Ectodermal cell (in vitro differentiated cells): ENCODE data around the gene CFAP54.

ENCODE experiments used
- H3K27ac ChIP-seq: 2 replicates; pipeline ENCODE4 v1.7.0; 2013; ENCODE audit warnings: mild to moderate bottlenecking, low read depth, low read length; ENCODE audit not compliant: insufficient read depth, poor library complexity, severe bottlenecking
- H3K27me3 ChIP-seq: 2 replicates; pipeline ENCODE4 v1.7.0; 2013; ENCODE audit warnings: mild to moderate bottlenecking, low read length; ENCODE audit not compliant: insufficient read depth, control insufficient read depth, poor library complexity, severe bottlenecking
- H3K36me3 ChIP-seq: one replicate; pipeline ENCODE4 v1.7.0; 2013; ENCODE audit warnings: low read length; ENCODE audit not compliant: control insufficient read depth, insufficient read depth
- H3K4me1 ChIP-seq: one replicate; pipeline ENCODE4 v1.7.0; 2013; ENCODE audit warnings: low read length; ENCODE audit not compliant: control insufficient read depth, insufficient read depth
- H3K4me3 ChIP-seq: 2 replicates; pipeline ENCODE4 v1.7.0; 2013; ENCODE audit warnings: low read depth, low read length, control low read depth; ENCODE audit not compliant: insufficient read depth
- H3K9me3 ChIP-seq: 2 replicates; pipeline ENCODE4 v1.7.0; 2013; ENCODE audit warnings: mild to moderate bottlenecking, low read length, moderate library complexity; ENCODE audit not compliant: control insufficient read depth
- WGBS, 2 experiments: methylation state at CpG; one replicate each; pipeline ENCODE4 v1.1.7; 2013; ENCODE audit warnings: missing lambda C conversion rate in 2 of 2; 5-methylcytosine and 5-hydroxymethylcytosine counted together

The CFAP54 gene

DNA sequence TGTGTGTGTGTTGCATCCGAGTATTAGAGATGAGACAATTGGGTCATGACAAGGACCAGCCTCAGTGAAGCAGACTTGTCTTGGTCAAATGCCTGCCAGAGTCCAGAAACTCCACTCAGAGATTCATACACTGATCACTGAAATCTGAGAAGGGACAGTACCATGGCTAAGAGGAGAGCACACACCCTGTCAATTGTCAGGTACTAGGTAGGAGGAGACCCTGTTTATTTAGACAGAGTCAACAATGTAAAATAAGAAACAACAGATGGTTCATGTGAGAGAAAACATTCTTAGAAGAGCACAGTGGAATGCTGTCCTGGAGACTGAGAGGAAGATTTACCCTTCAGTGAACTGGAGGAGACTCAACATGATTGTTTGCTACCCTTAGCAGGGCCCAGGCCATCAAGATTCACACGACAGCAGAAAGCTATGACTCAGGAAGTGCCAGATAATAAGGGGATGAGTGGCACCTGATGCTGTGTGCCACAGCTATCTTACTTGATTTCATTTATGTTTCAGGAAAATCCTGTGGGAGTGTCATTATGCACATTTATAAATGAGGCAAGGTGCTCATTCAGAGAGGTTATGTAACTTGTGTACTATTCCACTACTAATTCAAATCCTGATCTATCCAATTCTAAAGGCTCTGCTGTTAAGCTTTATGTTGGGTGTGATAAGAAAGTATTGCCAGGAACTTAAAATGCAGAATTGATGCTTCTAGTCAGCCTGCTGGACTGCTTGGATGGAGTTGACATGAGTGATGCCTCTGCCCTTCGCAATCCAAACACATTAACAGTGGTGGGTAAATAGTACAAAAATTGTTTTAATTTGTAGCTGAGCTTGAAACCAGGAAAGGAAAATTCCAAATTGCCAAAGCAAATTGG is 281.1 kb downstream of the CFAP54 start:
- Histone ChIP-seq H3K4me1 (no peaks in the 10 kb centered on the region), H3K4me3 (no peak overlapping the region), H3K27ac (no peak overlapping the region), H3K9me3 (no peaks in the 10 kb centered on the region), H3K27me3 (no peaks in the 10 kb centered on the region), H3K36me3 (no peaks in the 10 kb centered on the region)
- 88% methylated on average over 3 of the region's 3 CpGs for WGBS, 2 experiments

- Histone ChIP-seq H3K4me3 (no peak overlapping the region), H3K27me3 (no peaks in the 10 kb centered on the region), H3K36me3 (no peaks in the 10 kb centered on the region), H3K9me3 (no peaks in the 10 kb centered on the region), H3K27ac (no peak overlapping the region), H3K4me1 (no peaks in the 10 kb centered on the region)
- WGBS, 2 experiments, result 96 to 98% methylated on average over 2 of the region's 2 CpGs
These were observed 283.7 kb downstream of the CFAP54 start for GRCh38 chr12:96773031-96773430.

GRCh38 chr12:96774496-96775256 is 285.3 kb downstream of the CFAP54 start:
- 86% methylated on average over 8 of the region's 9 CpGs for WGBS, 2 experiments
- Histone ChIP-seq H3K9me3 (no peaks in the 10 kb centered on the region), H3K4me3 (no peak overlapping the region), H3K27me3 (no peaks in the 10 kb centered on the region), H3K4me1 (no peaks in the 10 kb centered on the region), H3K27ac (no peak overlapping the region), H3K36me3 (no peaks in the 10 kb centered on the region)

GRCh38 chr12:96776908-96777307 is 287.5 kb downstream of the CFAP54 start:
- H3K4me1 ChIP-seq, result no peaks in the 10 kb centered on the region
- no peaks in the 10 kb centered on the region for H3K9me3 ChIP-seq
- H3K27ac ChIP-seq, result no peak overlapping the region
- no peak overlapping the region for H3K4me3 ChIP-seq
- WGBS, 2 experiments, result 93 to 95% methylated on average over 2 of the region's 2 CpGs
- no peaks in the 10 kb centered on the region for H3K27me3 ChIP-seq
- H3K36me3 ChIP-seq, result no peaks in the 10 kb centered on the region

DNA sequence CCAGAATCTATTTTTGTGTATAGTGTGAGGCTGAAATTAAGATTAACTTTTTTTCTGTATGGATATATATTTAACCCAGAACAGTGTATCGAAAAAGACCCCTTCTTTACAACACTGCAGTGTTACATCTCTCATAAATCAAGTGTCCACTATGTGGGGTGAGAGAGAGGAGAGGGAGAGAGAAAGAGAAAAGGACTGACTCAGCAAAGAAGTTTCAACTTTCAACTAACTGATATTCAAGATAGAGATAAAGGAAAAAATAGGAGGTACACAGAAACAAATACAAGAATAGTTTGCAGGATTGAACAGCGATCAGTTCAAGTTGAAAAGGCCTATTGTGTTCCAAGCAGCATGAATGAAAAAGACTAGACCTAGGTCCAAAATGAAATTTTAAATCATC is 291.0 kb downstream of the CFAP54 start:
- Histone ChIP-seq H3K36me3 (no peaks in the 10 kb centered on the region), H3K27me3 (no peaks in the 10 kb centered on the region), H3K9me3 (no peaks in the 10 kb centered on the region), H3K4me3 (no peak overlapping the region), H3K4me1 (no peaks in the 10 kb centered on the region), H3K27ac (no peak overlapping the region)
- WGBS, 2 experiments, result 97 to 100% methylated on average over 1 of the region's 2 CpGs

DNA sequence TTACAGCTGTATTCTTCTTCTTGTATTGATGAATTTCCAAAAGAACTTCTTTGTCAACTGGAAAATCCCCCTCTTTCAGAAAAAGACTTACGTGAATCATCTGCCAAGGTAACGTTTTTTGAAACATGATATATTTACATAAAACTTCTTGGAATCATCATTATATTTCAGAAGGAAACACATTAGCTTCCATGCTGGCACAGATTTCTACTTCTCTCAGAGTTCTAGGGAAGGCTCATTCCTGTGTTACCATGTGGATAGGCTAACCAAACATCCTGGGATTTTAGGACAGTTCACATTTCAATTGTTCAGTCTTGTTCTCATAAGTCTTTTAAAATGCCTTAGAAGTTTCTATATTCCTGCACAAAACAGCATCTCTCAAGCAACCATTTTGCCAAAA is 297.4 kb downstream of the CFAP54 start:
- 84 to 100% methylated on average over 2 of the region's 2 CpGs for WGBS, 2 experiments
- H3K4me1 ChIP-seq, result no peaks in the 10 kb centered on the region

GRCh38 chr12:96803969-96804368 is 314.6 kb downstream of the CFAP54 start:
- Histone ChIP-seq H3K4me3 (no peak overlapping the region), H3K4me1 (peaks cover 6% of the 10 kb centered on the region), H3K27ac (no peak overlapping the region), H3K9me3 (no peaks in the 10 kb centered on the region), H3K27me3 (no peaks in the 10 kb centered on the region), H3K36me3 (no peaks in the 10 kb centered on the region)

More for the DNA sequence above, 297.4 kb downstream of the CFAP54 start:
- Histone ChIP-seq H3K4me3 (no peak overlapping the region), H3K9me3 (no peaks in the 10 kb centered on the region), H3K27me3 (no peaks in the 10 kb centered on the region), H3K36me3 (no peaks in the 10 kb centered on the region), H3K27ac (no peak overlapping the region)

- Histone ChIP-seq H3K27me3 (no peaks in the 10 kb centered on the region), H3K27ac (no peak overlapping the region), H3K9me3 (no peaks in the 10 kb centered on the region), H3K4me1 (peaks cover 8% of the 10 kb centered on the region), H3K36me3 (no peaks in the 10 kb centered on the region), H3K4me3 (no peak overlapping the region)
- 81 to 82% methylated on average over 4 of the region's 4 CpGs for WGBS, 2 experiments
These were observed 316.9 kb downstream of the CFAP54 start for GRCh38 chr12:96806272-96806671.

DNA sequence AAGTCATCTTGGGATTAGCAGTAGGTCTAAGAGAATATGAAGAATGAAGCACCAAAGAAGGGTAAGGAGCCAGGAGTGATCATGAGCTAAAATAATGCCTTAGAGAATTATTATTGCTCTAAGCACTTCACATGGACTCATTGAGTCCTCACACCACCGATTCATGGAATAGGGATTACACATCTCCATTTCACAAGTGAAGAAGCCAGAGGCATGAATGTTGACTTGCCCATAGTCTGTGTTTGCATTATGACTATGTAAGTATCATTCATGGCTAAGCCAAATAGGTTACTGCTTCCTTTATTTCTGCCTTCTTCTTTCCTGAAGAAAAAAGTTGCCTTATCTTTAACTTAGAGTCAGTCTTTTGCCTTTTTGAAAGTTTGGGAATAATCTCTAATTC is 318.4 kb downstream of the CFAP54 start:
- Histone ChIP-seq H3K27ac (no peak overlapping the region), H3K4me1 (peaks cover 8% of the 10 kb centered on the region), H3K27me3 (no peaks in the 10 kb centered on the region), H3K36me3 (no peaks in the 10 kb centered on the region), H3K4me3 (no peak overlapping the region), H3K9me3 (no peaks in the 10 kb centered on the region)
- 100% methylated on average over 1 of the region's 1 CpG for WGBS, 2 experiments

DNA sequence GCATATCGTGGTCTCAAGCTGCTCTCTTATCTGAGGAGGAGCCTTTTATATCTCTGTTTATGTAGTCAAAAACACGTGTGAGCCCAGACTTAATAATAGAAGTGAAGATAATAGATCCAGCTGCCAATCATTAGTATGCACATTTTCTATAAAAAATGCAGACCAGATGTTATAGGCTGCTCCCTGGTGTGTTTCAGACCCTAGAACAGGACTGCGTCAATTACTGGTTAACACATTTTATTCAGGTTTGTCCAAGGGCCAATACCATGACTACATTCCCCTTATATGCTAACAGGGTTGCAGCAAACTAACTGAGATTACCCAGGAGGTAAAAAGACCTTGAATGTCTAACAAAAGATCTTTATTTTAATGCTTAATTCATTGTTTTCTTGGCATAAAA is 319.2 kb downstream of the CFAP54 start:
- no peaks in the 10 kb centered on the region for H3K27me3 ChIP-seq
- WGBS, 2 experiments, result 97 to 100% methylated on average over 2 of the region's 3 CpGs
- no peak overlapping the region for H3K4me3 ChIP-seq
- peaks cover 8% of the 10 kb centered on the region for H3K4me1 ChIP-seq
- H3K36me3 ChIP-seq, result no peaks in the 10 kb centered on the region
- no peaks in the 10 kb centered on the region for H3K9me3 ChIP-seq
- H3K27ac ChIP-seq, result no peak overlapping the region
